ENCODE data around the gene ANP32D. TPM values are rescaled to one million over a fixed set of nuclear protein-coding genes. Genes with fewer than 3 reads are reported as not detected.

Gene ANP32D
- polyA plus RNA-seq, 1 of the 3 experiments (the other 2 are of a cell fraction), result not detected

DNA sequence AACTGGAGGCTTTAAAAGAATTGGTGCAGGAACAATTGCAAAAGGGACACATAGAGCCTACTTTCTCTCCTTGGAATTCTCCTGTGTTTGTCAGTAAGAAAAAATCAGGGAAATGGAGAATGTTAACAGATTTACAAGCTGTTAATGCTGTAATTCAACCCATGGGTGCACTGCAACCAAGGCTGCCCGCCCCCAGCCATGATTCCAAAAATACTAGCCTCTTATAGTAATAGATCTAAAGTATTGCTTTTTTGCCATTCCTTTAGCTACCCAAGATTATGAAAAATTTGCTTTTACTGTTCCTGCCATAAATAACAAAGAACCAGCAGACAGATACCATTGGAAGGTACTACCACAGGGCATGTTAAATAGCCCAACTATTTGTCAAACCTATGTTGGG lies 37.8 kb downstream of the ANP32D start:
- no peaks in the 10 kb centered on the region for H3K9me3 ChIP-seq
- no peak overlapping the region for H3K4me3 ChIP-seq (ENCODE audit: low read depth in 2 of 2, low read length in 1 of 2)
- no peak overlapping the region for H3K4me2 ChIP-seq
- ChIA-PET POLR2A (no interaction called here), CTCF (no interaction called here)
- DNase-seq, result no peak
- H3K9me2 ChIP-seq, result no peaks in the 10 kb centered on the region
- no peaks in the 10 kb centered on the region; the same call in 1 of the 2 replicates for H3K27me3 ChIP-seq (ENCODE audit: insufficient read depth)
- no peaks in the 10 kb centered on the region for H3K4me1 ChIP-seq (ENCODE audit: control insufficient read depth in 1 of 2, insufficient read depth in 2 of 2, low read depth in 1 of 2, low read length in 1 of 2)
- no peak overlapping the region for H3K9ac ChIP-seq
- H2AFZ ChIP-seq (ENCODE audit: low read depth), result no peak overlapping the region
- no peaks in the 10 kb centered on the region for H3K79me2 ChIP-seq (ENCODE audit: insufficient read depth)
- H3F3A ChIP-seq (replicated peaks; ENCODE audit: insufficient read depth), result no peaks in the 10 kb centered on the region
- 0% methylated on average over 1 of the region's 1 CpG for WGBS (ENCODE audit: low lambda C conversion rate)
- H4K20me1 ChIP-seq (ENCODE audit: insufficient read depth), result no peaks in the 10 kb centered on the region
- TF ChIP-seq POLR2AphosphoS5 (IDR thresholded peaks at IDR 0.05; ENCODE audit: low read depth, low read length) (no peak), GABPA (IDR thresholded peaks at IDR 0.05; ENCODE audit: low read depth) (no peak), SIN3A (IDR thresholded peaks at IDR 0.05; ENCODE audit: borderline replicate concordance, low read depth, low read length) (no peak), RCOR1 (IDR thresholded peaks at IDR 0.05; ENCODE audit: low read length) (no peak), RAD21 (IDR thresholded peaks at IDR 0.05; ENCODE audit: low read length) (no peak), NRF1 (IDR thresholded peaks at IDR 0.05; ENCODE audit: low read depth, low read length) (no peak), FOSL2 (IDR thresholded peaks at IDR 0.05; ENCODE audit: borderline replicate concordance, low read depth) (no peak), FOXJ3 (CRISPR knock-in tag; IDR thresholded peaks at IDR 0.05) (no peak), JUND (IDR thresholded peaks at IDR 0.05) (no peak), EZH2phosphoT487 (IDR thresholded peaks at IDR 0.05; ENCODE audit: borderline replicate concordance, low read depth) (no peak)
- TF ChIP-seq, protein P1, sequence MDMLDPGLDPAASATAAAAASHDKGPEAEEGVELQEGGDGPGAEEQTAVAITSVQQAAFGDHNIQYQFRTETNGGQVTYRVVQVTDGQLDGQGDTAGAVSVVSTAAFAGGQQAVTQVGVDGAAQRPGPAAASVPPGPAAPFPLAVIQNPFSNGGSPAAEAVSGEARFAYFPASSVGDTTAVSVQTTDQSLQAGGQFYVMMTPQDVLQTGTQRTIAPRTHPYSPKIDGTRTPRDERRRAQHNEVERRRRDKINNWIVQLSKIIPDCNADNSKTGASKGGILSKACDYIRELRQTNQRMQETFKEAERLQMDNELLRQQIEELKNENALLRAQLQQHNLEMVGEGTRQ (IDR thresholded peaks at IDR 0.05; ENCODE audit: borderline replicate concordance, low read depth, low read length), result no peak
- TF ChIP-seq, protein P2, sequence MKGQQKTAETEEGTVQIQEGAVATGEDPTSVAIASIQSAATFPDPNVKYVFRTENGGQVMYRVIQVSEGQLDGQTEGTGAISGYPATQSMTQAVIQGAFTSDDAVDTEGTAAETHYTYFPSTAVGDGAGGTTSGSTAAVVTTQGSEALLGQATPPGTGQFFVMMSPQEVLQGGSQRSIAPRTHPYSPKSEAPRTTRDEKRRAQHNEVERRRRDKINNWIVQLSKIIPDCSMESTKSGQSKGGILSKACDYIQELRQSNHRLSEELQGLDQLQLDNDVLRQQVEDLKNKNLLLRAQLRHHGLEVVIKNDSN (IDR thresholded peaks at IDR 0.05; ENCODE audit: borderline replicate concordance, low read depth), result no peak
- TF ChIP-seq, protein P3, sequence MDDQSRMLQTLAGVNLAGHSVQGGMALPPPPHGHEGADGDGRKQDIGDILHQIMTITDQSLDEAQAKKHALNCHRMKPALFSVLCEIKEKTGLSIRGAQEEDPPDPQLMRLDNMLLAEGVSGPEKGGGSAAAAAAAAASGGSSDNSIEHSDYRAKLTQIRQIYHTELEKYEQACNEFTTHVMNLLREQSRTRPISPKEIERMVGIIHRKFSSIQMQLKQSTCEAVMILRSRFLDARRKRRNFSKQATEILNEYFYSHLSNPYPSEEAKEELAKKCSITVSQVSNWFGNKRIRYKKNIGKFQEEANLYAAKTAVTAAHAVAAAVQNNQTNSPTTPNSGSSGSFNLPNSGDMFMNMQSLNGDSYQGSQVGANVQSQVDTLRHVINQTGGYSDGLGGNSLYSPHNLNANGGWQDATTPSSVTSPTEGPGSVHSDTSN (IDR thresholded peaks at IDR 0.05), result no peak
- TF ChIP-seq, protein P4, sequence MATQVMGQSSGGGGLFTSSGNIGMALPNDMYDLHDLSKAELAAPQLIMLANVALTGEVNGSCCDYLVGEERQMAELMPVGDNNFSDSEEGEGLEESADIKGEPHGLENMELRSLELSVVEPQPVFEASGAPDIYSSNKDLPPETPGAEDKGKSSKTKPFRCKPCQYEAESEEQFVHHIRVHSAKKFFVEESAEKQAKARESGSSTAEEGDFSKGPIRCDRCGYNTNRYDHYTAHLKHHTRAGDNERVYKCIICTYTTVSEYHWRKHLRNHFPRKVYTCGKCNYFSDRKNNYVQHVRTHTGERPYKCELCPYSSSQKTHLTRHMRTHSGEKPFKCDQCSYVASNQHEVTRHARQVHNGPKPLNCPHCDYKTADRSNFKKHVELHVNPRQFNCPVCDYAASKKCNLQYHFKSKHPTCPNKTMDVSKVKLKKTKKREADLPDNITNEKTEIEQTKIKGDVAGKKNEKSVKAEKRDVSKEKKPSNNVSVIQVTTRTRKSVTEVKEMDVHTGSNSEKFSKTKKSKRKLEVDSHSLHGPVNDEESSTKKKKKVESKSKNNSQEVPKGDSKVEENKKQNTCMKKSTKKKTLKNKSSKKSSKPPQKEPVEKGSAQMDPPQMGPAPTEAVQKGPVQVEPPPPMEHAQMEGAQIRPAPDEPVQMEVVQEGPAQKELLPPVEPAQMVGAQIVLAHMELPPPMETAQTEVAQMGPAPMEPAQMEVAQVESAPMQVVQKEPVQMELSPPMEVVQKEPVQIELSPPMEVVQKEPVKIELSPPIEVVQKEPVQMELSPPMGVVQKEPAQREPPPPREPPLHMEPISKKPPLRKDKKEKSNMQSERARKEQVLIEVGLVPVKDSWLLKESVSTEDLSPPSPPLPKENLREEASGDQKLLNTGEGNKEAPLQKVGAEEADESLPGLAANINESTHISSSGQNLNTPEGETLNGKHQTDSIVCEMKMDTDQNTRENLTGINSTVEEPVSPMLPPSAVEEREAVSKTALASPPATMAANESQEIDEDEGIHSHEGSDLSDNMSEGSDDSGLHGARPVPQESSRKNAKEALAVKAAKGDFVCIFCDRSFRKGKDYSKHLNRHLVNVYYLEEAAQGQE (IDR thresholded peaks at IDR 0.05; ENCODE audit: low read depth, low read length), result no peak
- no peaks in the 10 kb centered on the region for H3K36me3 ChIP-seq (replicated peaks in 1 of 2; ENCODE audit: control insufficient read depth in 1 of 2, insufficient read depth in 2 of 2, low read length in 1 of 2)
- H3K27ac ChIP-seq (ENCODE audit: low read depth in 2 of 2, low read length in 1 of 2), result no peak overlapping the region
